ENCODE measurements around the gene RIMKLB.
"Not testable (repeated sequence)": the region's sequence is repeated elsewhere in the genome, so short reads cannot be mapped to it uniquely, and the experiment has no call there.

The RIMKLB gene

DNA sequence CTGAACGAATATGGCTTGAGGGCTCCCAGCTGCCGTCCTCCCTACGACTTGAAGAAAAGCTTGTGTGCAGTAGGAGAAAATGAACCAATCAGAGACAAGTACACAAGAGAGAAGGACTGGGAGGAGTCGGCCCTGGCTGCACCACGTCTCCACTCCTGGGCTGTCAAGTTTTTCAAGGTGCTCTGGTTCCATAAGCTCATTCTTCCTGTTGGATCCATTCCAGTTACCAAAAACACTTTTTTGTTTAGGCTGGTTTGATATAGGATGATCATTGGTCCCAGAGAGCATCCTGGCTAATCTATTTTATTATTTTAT is 121.8 kb downstream of the RIMKLB start:
- Histone ChIP-seq H3K9ac (ENCODE audit: low read depth, low read length) (no peak overlapping the region), H3K4me1 (ENCODE audit: control insufficient read depth, insufficient read depth, low read length) (peaks cover 40% of the 10 kb centered on the region), H3K27ac (ENCODE audit: low read depth, low read length) (peak overlapping the region; percentile 74)

DNA sequence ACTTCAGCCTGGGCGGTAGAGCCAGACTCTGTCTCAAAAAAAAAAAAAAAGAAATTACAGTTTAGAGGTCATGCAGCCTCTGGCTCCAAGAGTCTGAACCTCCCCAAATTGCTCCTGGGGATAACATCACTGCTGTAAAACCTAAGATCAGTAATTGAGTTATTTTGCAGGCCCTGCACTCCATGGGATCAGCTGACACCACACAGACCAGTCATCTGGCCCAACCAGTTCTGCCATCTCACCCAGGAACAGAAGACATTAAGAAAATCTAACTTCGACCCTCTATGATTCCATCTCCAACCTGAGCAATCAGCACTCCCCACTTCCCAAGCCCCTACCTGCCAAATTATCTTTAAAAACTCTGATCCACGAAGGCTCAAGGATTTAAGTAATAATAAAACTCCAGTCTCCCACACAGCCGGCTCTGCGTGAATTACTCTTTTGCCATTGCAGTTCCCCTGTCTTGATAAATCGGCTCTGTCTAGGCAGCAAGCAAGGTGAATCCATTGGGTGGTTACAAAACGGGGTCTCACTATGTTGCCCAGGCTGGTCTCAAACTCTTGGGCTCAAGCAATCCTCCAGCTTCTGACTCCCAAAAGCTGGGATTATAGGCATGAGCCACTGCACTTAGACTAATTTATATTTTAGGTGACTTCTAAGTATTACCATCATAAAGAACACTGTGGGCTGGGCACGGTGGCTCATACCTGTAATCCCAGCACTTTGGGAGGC is 123.1 kb downstream of the RIMKLB start:
- not testable (repeated sequence) for H3K36me3 ChIP-seq (ENCODE audit: control insufficient read depth, insufficient read depth, low read length); H3K4me3 ChIP-seq (ENCODE audit: low read depth, low read length); H3K27ac ChIP-seq (ENCODE audit: low read depth, low read length)

More for the DNA sequence above, 121.8 kb downstream of the RIMKLB start:
- Histone ChIP-seq H3K27me3 (ENCODE audit: control insufficient read depth, insufficient read depth, low read length) (no peaks in the 10 kb centered on the region), H3K9me3 (ENCODE audit: control insufficient read depth, insufficient read depth, low read length) (no peaks in the 10 kb centered on the region), H3K4me3 (ENCODE audit: low read depth, low read length) (peak overlapping the region; percentile 15; the same call in 1 of the 2 replicates), H3K36me3 (ENCODE audit: control insufficient read depth, insufficient read depth, low read length) (no peaks in the 10 kb centered on the region)

DNA sequence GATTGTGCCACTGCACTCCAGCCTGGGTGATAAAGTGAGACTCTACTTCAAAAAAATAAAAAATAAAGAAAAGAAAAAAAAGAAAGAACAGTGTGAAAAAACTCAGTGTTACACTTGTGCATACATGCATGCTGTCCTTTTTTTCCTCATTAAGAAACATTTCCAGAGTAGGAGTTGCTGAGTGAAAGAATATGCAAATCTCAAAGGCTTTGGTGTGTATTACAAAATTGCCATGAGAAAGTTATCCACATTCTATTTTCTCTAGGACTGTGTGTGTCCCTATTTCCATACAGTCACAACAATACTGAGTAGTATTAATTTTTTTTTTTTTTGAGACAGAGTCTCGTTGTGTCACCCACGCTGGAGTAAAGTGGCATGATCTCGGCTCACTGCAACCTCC is 123.8 kb downstream of the RIMKLB start:
- Histone ChIP-seq H3K36me3 (ENCODE audit: control insufficient read depth, insufficient read depth, low read length) (no peaks in the 10 kb centered on the region), H3K27ac (ENCODE audit: low read depth, low read length) (no peak overlapping the region), H3K4me1 (ENCODE audit: control insufficient read depth, insufficient read depth, low read length) (peaks cover 40% of the 10 kb centered on the region), H3K9ac (ENCODE audit: low read depth, low read length) (no peak overlapping the region), H3K4me3 (ENCODE audit: low read depth, low read length) (no peak overlapping the region), H3K9me3 (ENCODE audit: control insufficient read depth, insufficient read depth, low read length) (no peaks in the 10 kb centered on the region), H3K27me3 (ENCODE audit: control insufficient read depth, insufficient read depth, low read length) (no peaks in the 10 kb centered on the region)

More for the DNA sequence above, 123.1 kb downstream of the RIMKLB start:
- H3K9ac ChIP-seq (ENCODE audit: low read depth, low read length); H3K27me3 ChIP-seq (ENCODE audit: control insufficient read depth, insufficient read depth, low read length); H3K9me3 ChIP-seq (ENCODE audit: control insufficient read depth, insufficient read depth, low read length): not testable (repeated sequence)
- peaks cover 40% of the 10 kb centered on the region for H3K4me1 ChIP-seq (ENCODE audit: control insufficient read depth, insufficient read depth, low read length)

DNA sequence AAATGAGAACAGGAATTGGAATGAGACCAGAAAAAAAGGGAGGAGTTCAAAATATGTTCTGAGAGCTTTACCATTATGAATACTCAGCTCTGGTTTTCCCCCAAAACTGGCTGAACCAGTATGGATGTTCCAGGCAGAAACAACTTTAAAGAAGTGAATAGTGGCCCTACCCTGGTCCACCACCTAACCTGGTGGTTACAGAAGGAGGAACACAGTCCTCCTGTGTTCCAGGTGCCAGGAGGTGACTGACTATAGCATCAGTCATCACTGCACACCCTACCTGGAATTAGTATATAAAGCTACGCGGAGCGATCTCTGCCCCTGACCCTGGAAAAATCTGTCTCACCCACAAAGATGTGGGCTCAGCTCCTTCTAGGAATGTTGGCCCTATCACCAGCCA is 124.5 kb downstream of the RIMKLB start, which contains the start of gene A2ML1:
A2ML1 (plus strand) TSS at position 324 of the 400 bp plus-strand sequence; CDS start at position 355, 31 bp downstream.
- peaks cover 40% of the 10 kb centered on the region for H3K4me1 ChIP-seq (ENCODE audit: control insufficient read depth, insufficient read depth, low read length)
- no peak within 1 kb of the TSS for H3K9ac ChIP-seq (ENCODE audit: low read depth, low read length)
- H3K9me3 ChIP-seq (ENCODE audit: control insufficient read depth, insufficient read depth, low read length), result no peaks in the 10 kb centered on the region
- H3K27me3 ChIP-seq (ENCODE audit: control insufficient read depth, insufficient read depth, low read length), result no peaks in the 10 kb centered on the region
- no peak within 1 kb of the TSS for H3K27ac ChIP-seq (ENCODE audit: low read depth, low read length)
- no peak within 1 kb of the TSS for H3K4me3 ChIP-seq (ENCODE audit: low read depth, low read length)
- no peaks in the 10 kb centered on the region for H3K36me3 ChIP-seq (ENCODE audit: control insufficient read depth, insufficient read depth, low read length)

DNA sequence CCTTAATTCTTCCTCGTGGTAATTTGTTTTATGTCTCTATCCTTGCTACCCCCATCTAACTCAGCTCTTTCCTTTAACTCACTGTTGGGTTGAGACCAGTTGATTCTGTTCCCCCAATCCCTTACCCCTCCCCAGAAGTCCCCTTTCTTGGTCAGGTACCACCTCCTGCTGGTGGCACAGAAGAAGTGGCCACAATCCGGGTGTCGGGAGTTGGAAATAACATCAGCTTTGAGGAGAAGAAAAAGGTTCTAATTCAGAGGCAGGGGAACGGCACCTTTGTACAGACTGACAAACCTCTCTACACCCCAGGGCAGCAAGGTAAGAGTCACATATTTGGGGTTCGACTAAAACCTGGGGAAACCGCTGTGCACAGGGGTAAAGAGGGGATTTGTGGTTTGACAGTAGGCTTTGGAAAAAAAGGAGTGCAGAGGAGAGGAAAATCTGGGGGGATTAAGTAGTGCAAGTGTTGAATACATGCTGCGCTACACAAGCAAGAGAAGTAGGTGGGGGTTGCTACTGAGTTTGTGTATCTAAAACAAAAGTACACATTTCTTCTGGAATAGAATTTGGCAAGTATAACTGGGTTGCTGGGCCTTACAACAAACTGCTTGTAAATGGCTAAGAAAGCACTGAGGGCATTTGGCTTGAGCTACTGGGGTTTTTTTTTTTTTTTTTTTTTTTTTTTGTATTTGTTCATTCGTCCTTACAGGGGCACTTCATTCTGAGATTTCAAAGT is 125.9 kb downstream of the RIMKLB start:
- Histone ChIP-seq H3K27ac (ENCODE audit: low read depth, low read length) (no peak overlapping the region), H3K36me3 (ENCODE audit: control insufficient read depth, insufficient read depth, low read length) (no peaks in the 10 kb centered on the region), H3K4me3 (ENCODE audit: low read depth, low read length) (peak overlapping the region; percentile 27; the same call in 1 of the 2 replicates), H3K4me1 (ENCODE audit: control insufficient read depth, insufficient read depth, low read length) (peaks cover 33% of the 10 kb centered on the region), H3K9me3 (ENCODE audit: control insufficient read depth, insufficient read depth, low read length) (no peaks in the 10 kb centered on the region), H3K27me3 (ENCODE audit: control insufficient read depth, insufficient read depth, low read length) (no peaks in the 10 kb centered on the region), H3K9ac (ENCODE audit: low read depth, low read length) (0 out of 2 replicates have a peak overlapping the region, but pooled peaks have one; percentile 19)

DNA sequence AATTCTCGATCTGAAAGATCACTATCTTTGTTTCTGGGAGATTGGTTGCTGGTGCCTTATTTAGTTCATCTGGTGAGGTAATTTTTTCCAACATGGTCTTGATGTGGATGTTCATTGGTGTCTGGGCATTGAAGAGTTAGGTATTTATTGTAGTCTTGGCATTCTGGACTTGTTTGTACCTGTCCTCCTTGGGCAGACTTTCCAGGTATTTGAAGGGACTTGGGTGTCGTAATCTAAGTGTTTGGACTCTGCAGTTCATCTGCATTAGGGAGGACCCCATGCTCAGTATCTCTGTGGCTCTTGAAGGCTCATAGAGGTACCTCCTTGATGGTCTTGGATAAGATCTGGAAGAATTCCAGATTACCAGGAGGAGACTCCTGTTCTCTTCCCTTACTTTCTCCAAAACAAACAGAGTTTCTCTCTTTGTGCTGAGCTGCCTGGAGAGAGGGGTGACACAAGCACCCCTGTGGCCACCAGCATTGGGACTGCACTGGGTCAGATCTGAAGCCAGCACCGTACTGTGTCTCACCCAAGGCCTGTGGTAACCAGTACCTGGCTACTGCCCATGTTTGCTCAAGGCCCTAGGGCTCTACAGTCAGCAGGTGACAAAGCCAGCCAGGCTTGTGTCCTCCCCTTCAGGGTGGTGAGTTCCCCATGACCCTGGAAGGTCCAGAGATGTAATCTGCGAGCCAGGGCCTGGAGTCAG is 129.9 kb downstream of the RIMKLB start:
- H3K27ac ChIP-seq (ENCODE audit: low read depth, low read length), result no peak overlapping the region
- H3K4me3 ChIP-seq (ENCODE audit: low read depth, low read length), result no peak overlapping the region
- no peaks in the 10 kb centered on the region for H3K9me3 ChIP-seq (ENCODE audit: control insufficient read depth, insufficient read depth, low read length)
- peaks cover 29% of the 10 kb centered on the region for H3K4me1 ChIP-seq (ENCODE audit: control insufficient read depth, insufficient read depth, low read length)
- no peaks in the 10 kb centered on the region for H3K27me3 ChIP-seq (ENCODE audit: control insufficient read depth, insufficient read depth, low read length)
- no peak overlapping the region for H3K9ac ChIP-seq (ENCODE audit: low read depth, low read length)
- H3K36me3 ChIP-seq (ENCODE audit: control insufficient read depth, insufficient read depth, low read length), result no peaks in the 10 kb centered on the region

DNA sequence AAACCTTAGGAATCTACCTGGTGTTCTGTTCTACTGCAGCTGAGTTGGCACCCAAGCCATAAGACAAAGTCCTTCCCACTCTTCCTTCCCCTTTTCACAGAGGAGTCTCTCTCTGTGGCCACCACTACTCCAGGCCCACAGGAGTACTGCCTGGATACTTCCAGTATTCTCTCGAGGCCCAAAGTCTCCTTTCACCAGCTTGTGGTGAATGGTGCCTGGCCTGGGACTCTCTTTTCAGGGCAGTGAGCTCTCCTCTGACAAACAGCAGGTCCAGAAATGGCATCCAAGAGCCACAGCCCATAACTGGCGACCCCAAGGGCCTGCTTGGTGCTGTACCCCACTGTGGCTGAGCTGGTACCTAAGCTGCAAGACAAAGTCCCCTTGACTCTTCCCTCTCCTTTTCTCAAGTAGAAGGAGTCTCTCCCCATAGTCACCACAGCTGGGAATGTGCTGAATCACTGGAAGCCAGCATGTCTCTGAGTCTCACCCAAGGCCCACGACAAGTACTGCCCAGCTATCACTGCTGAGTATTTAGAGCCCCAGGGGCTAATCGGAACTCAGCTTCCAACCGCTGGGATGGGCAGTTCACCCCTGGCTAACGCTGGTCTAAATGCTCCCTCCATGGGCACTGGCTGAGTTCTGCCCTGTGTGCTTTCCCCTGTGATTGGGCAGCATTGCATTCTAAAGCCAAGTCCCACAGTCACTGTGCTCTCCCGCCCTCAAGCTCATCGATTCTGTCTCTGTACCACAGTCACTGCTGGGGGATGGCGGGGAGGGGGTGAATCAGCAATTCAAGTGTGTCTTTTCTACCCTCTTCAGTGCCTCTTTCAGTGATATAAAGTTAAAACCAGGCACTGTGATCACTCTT is 130.7 kb downstream of the RIMKLB start:
- Histone ChIP-seq H3K4me1 (ENCODE audit: control insufficient read depth, insufficient read depth, low read length) (peaks cover 22% of the 10 kb centered on the region), H3K27me3 (ENCODE audit: control insufficient read depth, insufficient read depth, low read length) (no peaks in the 10 kb centered on the region), H3K9ac (ENCODE audit: low read depth, low read length) (no peak overlapping the region), H3K4me3 (ENCODE audit: low read depth, low read length) (no peak overlapping the region), H3K36me3 (ENCODE audit: control insufficient read depth, insufficient read depth, low read length) (no peaks in the 10 kb centered on the region), H3K27ac (ENCODE audit: low read depth, low read length) (no peak overlapping the region), H3K9me3 (ENCODE audit: control insufficient read depth, insufficient read depth, low read length) (no peaks in the 10 kb centered on the region)

DNA sequence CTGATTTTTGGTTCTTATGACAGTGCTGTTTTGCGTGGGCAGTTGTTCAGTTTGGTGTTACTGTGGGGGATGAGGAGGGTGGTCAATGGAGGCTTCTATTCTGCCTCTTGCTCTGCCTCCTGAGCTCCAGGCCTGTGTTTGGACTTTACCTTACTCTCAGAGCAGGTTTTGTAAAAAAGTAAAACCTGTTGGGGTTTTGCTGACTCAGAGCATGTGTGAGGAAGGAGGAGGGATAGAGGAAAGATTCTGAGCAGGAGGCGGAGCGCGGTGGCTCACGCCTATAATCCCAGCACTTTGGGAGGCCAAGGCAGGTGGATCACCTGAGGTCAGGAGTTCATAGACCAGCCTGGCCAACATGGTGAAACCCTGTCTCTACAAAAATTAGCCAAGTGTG is 131.3 kb downstream of the RIMKLB start:
- Histone ChIP-seq H3K27ac (ENCODE audit: low read depth, low read length) (no peak overlapping the region), H3K27me3 (ENCODE audit: control insufficient read depth, insufficient read depth, low read length) (no peaks in the 10 kb centered on the region), H3K9ac (ENCODE audit: low read depth, low read length) (no peak overlapping the region), H3K4me3 (ENCODE audit: low read depth, low read length) (no peak overlapping the region), H3K4me1 (ENCODE audit: control insufficient read depth, insufficient read depth, low read length) (peaks cover 23% of the 10 kb centered on the region), H3K9me3 (ENCODE audit: control insufficient read depth, insufficient read depth, low read length) (no peaks in the 10 kb centered on the region), H3K36me3 (ENCODE audit: control insufficient read depth, insufficient read depth, low read length) (no peaks in the 10 kb centered on the region)

DNA sequence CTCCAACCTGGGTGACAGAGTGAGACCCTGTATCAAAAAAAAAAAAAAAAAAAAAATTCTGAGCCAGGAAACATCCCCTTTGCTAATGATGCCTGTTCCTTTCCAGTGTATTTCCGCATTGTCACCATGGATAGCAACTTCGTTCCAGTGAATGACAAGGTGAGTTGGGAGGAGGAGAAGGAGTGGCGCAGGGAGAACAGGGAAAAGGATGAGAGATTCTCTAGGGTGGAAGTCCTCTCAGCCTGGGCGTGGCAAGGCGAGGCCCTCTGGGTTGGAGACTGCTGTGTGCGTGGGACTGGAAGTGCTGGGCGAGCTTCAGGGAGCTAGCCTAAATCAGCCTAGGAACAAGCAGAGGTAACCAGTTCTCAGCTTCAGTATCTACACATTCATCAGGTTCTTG is 131.8 kb downstream of the RIMKLB start:
- H3K9ac ChIP-seq (ENCODE audit: low read depth, low read length), result no peak overlapping the region
- H3K36me3 ChIP-seq (ENCODE audit: control insufficient read depth, insufficient read depth, low read length), result no peaks in the 10 kb centered on the region
- H3K4me3 ChIP-seq (ENCODE audit: low read depth, low read length), result no peak overlapping the region
- no peak overlapping the region for H3K27ac ChIP-seq (ENCODE audit: low read depth, low read length)
- H3K9me3 ChIP-seq (ENCODE audit: control insufficient read depth, insufficient read depth, low read length), result no peaks in the 10 kb centered on the region
- H3K27me3 ChIP-seq (ENCODE audit: control insufficient read depth, insufficient read depth, low read length), result no peaks in the 10 kb centered on the region
- peaks cover 28% of the 10 kb centered on the region for H3K4me1 ChIP-seq (ENCODE audit: control insufficient read depth, insufficient read depth, low read length)

DNA sequence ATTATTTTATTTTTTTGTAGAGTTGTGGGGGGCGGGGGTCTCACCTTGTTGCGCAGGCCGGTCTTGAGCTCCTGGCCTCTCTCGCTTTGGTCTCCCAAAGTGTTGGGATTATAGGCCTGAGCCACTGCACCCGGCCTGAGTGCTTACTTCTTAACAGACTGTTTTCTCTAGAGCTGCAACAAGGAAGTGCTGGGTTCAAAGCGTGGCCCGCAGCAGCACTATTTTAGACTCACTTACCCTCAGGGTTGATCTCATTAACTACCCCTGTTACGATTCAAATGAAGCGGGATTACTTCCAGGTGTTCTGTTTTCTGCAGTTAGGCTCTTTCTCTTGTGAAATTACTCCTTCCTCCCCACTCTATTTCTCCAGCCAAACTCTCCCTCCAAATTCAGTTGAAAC is 133.3 kb downstream of the RIMKLB start:
- Histone ChIP-seq H3K4me1 (ENCODE audit: control insufficient read depth, insufficient read depth, low read length) (peaks cover 31% of the 10 kb centered on the region), H3K27me3 (ENCODE audit: control insufficient read depth, insufficient read depth, low read length) (no peaks in the 10 kb centered on the region), H3K4me3 (ENCODE audit: low read depth, low read length) (no peak overlapping the region), H3K9me3 (ENCODE audit: control insufficient read depth, insufficient read depth, low read length) (no peaks in the 10 kb centered on the region), H3K9ac (ENCODE audit: low read depth, low read length) (0 out of 2 replicates have a peak overlapping the region, but pooled peaks have one; percentile 38), H3K36me3 (ENCODE audit: control insufficient read depth, insufficient read depth, low read length) (no peaks in the 10 kb centered on the region), H3K27ac (ENCODE audit: low read depth, low read length) (peak overlapping the region; percentile 18)

All from HUES48 (cell line).